ENCODE results near the gene EZR. TPM values are rescaled to one million over a fixed set of nuclear protein-coding genes. Genes with fewer than 3 reads are reported as not detected.
A peak's percentile ranks its signal among the peaks of the same experiment; 100 is the strongest.

EZR gene
- total and polyA plus RNA-seq, 10 of the 15 experiments (the other 5 are each of a cell fraction or from before 2014, with no cell fraction given): 79.1 to 282 (median 161) TPM

GRCh38 chr6:158837684-158838625 is 18.8 kb upstream of the EZR start (continued):
- no peak for TF ChIP-seq ZBTB4 (CRISPR knock-in tag; IDR thresholded peaks at IDR 0.05)
- TF ChIP-seq RCOR1 (conservative IDR thresholded peaks at IDR 0.05; ENCODE audit: low read depth, low read length): no peak

GRCh38 chr6:158836625-158837311 is 17.6 kb upstream of the EZR start:
- Histone ChIP-seq H3K9ac (ENCODE audit: control insufficient read depth, insufficient read depth, low read length) (no peak overlapping the region), H2AFZ (ENCODE audit: control insufficient read depth, low read depth, low read length) (no peak overlapping the region), H3K4me2 (ENCODE audit: control insufficient read depth, insufficient read depth) (no peak overlapping the region), H3K36me3 (ENCODE audit: control insufficient read depth in 2 of 2, insufficient read depth in 2 of 2, low read length in 1 of 2) (no peaks in the 10 kb centered on the region), H3K4me1 (ENCODE audit: control insufficient read depth, insufficient read depth, low read length) (no peaks in the 10 kb centered on the region; the same call in 1 of the 2 replicates), H4K20me1 (ENCODE audit: control insufficient read depth, insufficient read depth) (no peaks in the 10 kb centered on the region), H3K4me3 (no peak overlapping the region), H3K9me3 (replicated peaks; ENCODE audit: control insufficient read depth, insufficient read depth, low read length) (no peaks in the 10 kb centered on the region), H3K27me3 (replicated peaks in 1 of 2; ENCODE audit: control insufficient read depth in 2 of 2, insufficient read depth in 2 of 2, low read length in 1 of 2) (no peaks in the 10 kb centered on the region), H3K27ac (ENCODE audit: control insufficient read depth, insufficient read depth) (no peak overlapping the region), H3K79me2 (ENCODE audit: control insufficient read depth, insufficient read depth, low read length) (no peaks in the 10 kb centered on the region)
- WGBS (ENCODE audit: insufficient coverage, insufficient replicate concordance, low lambda C conversion rate, missing lambda C conversion rate): 53% methylated on average over 9 of the region's 11 CpGs
- in situ Hi-C loops (cut with MboI): no loop called here
- CTCF ChIA-PET: no interaction called here
- RAD21 ChIA-PET (ENCODE audit: unreplicated experiment): no interaction called here
- intact Hi-C loops (cut with micrococcal nuclease; ENCODE audit: unreplicated experiment): no loop called here
- SMC1A ChIA-PET (ENCODE audit: uncharacterized antibody, unreplicated experiment): no interaction called here
- ATAC-seq (peak; percentile 23; the same call in 2 of the 3 replicates), DNase-seq (ENCODE audit: low read depth, low spot score) (no peak), FAIRE-seq (no peak)
- BruUV-seq (replicated peaks): no TSS peak
- POLR2A ChIA-PET: interaction anchor here (0.7 kb wide), 2 partner anchors 14 to 91 kb away, joined by 3 read pairs; no protein-coding TSS in a partner anchor
- TF ChIP-seq BCLAF1 (IDR thresholded peaks at IDR 0.05) (no peak), HDAC2 (IDR thresholded peaks at IDR 0.05) (no peak), DPF2 (IDR thresholded peaks at IDR 0.05) (no peak), NFXL1 (IDR thresholded peaks at IDR 0.05; ENCODE audit: borderline replicate concordance) (no peak), KDM1A (IDR thresholded peaks at IDR 0.05; ENCODE audit: borderline replicate concordance) (no peak), E4F1 (IDR thresholded peaks at IDR 0.05; ENCODE audit: borderline replicate concordance, partially characterized antibody) (no peak), PAX5 (IDR thresholded peaks at IDR 0.05; ENCODE audit: borderline replicate concordance, low read depth, low read length) (no peak), SP1 (IDR thresholded peaks at IDR 0.05; ENCODE audit: low read depth, low read length) (no peak)
